T-helper 9 cell (primary cell): ENCODE measurements around the gene BAMBI.
A peak's percentile ranks its signal among the peaks of the same experiment; 100 is the strongest.
"Not testable (repeated sequence)": the region's sequence is repeated elsewhere in the genome, so short reads cannot be mapped to it uniquely, and the experiment has no call there.

Experiments
- DNase-seq: peaks from one replicate; pipeline ENCODE4 v3.0.0-alpha.2; 2020
- total RNA-seq, 2 donors: gene quantifications; one replicate each; lab custom pipeline; 2026; lab: John Stamatoyannopoulos, UW

BAMBI gene
- total RNA-seq: 0.49 to 6.8 reads per million in 2 donors

- peak; percentile 83 for DNase-seq
Measured at GRCh38 chr10:28676968-28677887, at the start of gene BAMBI. Gene BAMBI (plus strand): TSS chr10:28677521. CDS start chr10:28677898, 377 bp downstream.

GRCh38 chr10:28628184-28628893 lies 49.0 kb upstream of the BAMBI start:
- peak; percentile 61 for DNase-seq

GRCh38 chr10:28631896-28632583 lies 45.3 kb upstream of the BAMBI start:
- no peak for DNase-seq

GRCh38 chr10:28632584-28632945 lies 44.8 kb upstream of the BAMBI start:
- DNase-seq: no peak

- DNase-seq: no peak
Measured at GRCh38 chr10:28633750-28634149, 43.6 kb upstream of the BAMBI start.

GRCh38 chr10:28637346-28637745 lies 40.0 kb upstream of the BAMBI start:
- no peak for DNase-seq

- no peak for DNase-seq
Measured at GRCh38 chr10:28638392-28638791, 38.9 kb upstream of the BAMBI start.

GRCh38 chr10:28640551-28640950 lies 36.8 kb upstream of the BAMBI start:
- no peak for DNase-seq

GRCh38 chr10:28644647-28645046 lies 32.7 kb upstream of the BAMBI start:
- no peak for DNase-seq

GRCh38 chr10:28652106-28652505 lies 25.2 kb upstream of the BAMBI start:
- DNase-seq: no peak

GRCh38 chr10:28652703-28653102 lies 24.6 kb upstream of the BAMBI start:
- no peak for DNase-seq

GRCh38 chr10:28658824-28659223 lies 18.5 kb upstream of the BAMBI start:
- not testable (repeated sequence) for DNase-seq

- no peak for DNase-seq
Measured at GRCh38 chr10:28661035-28661434, 16.3 kb upstream of the BAMBI start.

- DNase-seq: peak; percentile 49
Measured at GRCh38 chr10:28663576-28664368, 13.5 kb upstream of the BAMBI start.

GRCh38 chr10:28664369-28664740 lies 13.0 kb upstream of the BAMBI start:
- DNase-seq: no peak

- no peak for DNase-seq
Measured at GRCh38 chr10:28666751-28667467, 10.4 kb upstream of the BAMBI start.

GRCh38 chr10:28668363-28669226 lies 8.7 kb upstream of the BAMBI start:
- peak; percentile 4 for DNase-seq

GRCh38 chr10:28669227-28670173 lies 7.8 kb upstream of the BAMBI start:
- DNase-seq: no peak

GRCh38 chr10:28674782-28675181 lies 2.5 kb upstream of the BAMBI start:
- no peak for DNase-seq
